Stimulated activated CD8-positive, alpha-beta memory T cell treated with anti-CD3 and anti-CD28 coated beads, Interleukin-12 subunit alpha, Interleukin-12 subunit beta, amount 100 ng/mL, for 24 hours (primary cell): ENCODE measurements around the gene PHC3.
"Not testable (repeated sequence)": the region's sequence is repeated elsewhere in the genome, so short reads cannot be mapped to it uniquely, and the experiment has no call there.

Source experiments
- DNase-seq: peaks from one replicate; pipeline ENCODE4 v3.0.0-alpha.2; 2020; ENCODE audit errors: extremely low read depth

The PHC3 gene

GRCh38 chr3:170180908-170181885, at the start of gene PHC3:
Gene PHC3, minus strand, starts transcription at chr3:170181733. Its CDS starts 18 bp downstream, at chr3:170181715.
- DNase-seq: peak; percentile 89

- no peak for DNase-seq
Measured at GRCh38 chr3:170228093-170228766, 46.7 kb upstream of the PHC3 start.

GRCh38 chr3:170226426-170226960, 45.0 kb upstream of the PHC3 start:
- DNase-seq: no peak

GRCh38 chr3:170225166-170225565, 43.6 kb upstream of the PHC3 start:
- DNase-seq: no peak

GRCh38 chr3:170222647-170223541, 41.4 kb upstream of the PHC3 start:
- peak; percentile 5 for DNase-seq

- DNase-seq: peak; percentile 66
Measured at GRCh38 chr3:170221924-170222646, 40.6 kb upstream of the PHC3 start, which contains the start of gene PRKCI. Gene PRKCI, plus strand, starts transcription at chr3:170222424. Its CDS starts 246 bp downstream, at chr3:170222670.

- no peak for DNase-seq
Measured at GRCh38 chr3:170220871-170221270, 39.3 kb upstream of the PHC3 start.

- no peak for DNase-seq
Measured at GRCh38 chr3:170219850-170220249, 38.3 kb upstream of the PHC3 start.

- no peak for DNase-seq
Measured at GRCh38 chr3:170211668-170212067, 30.1 kb upstream of the PHC3 start.

GRCh38 chr3:170207717-170208116, 26.2 kb upstream of the PHC3 start:
- DNase-seq: no peak

GRCh38 chr3:170206164-170206762, 24.7 kb upstream of the PHC3 start:
- not testable (repeated sequence) for DNase-seq

- DNase-seq: no peak
Measured at GRCh38 chr3:170205302-170205701, 23.8 kb upstream of the PHC3 start.

- no peak for DNase-seq
Measured at GRCh38 chr3:170204509-170204908, 23.0 kb upstream of the PHC3 start.

GRCh38 chr3:170204023-170204472, 22.5 kb upstream of the PHC3 start:
- no peak for DNase-seq

- no peak for DNase-seq
Measured at GRCh38 chr3:170203457-170203856, 21.9 kb upstream of the PHC3 start.

GRCh38 chr3:170201527-170201926, 20.0 kb upstream of the PHC3 start:
- no peak for DNase-seq

- no peak for DNase-seq
Measured at GRCh38 chr3:170200987-170201386, 19.5 kb upstream of the PHC3 start.

GRCh38 chr3:170196833-170197232, 15.3 kb upstream of the PHC3 start:
- DNase-seq: no peak

- DNase-seq: not testable (repeated sequence)
Measured at GRCh38 chr3:170195759-170196158, 14.2 kb upstream of the PHC3 start.
